HFFc6 (cell line): ENCODE data around the gene ICAM1. TPM values are rescaled to one million over a fixed set of nuclear protein-coding genes. Genes with fewer than 3 reads are reported as not detected.
A peak's percentile ranks its signal among the peaks of the same experiment; 100 is the strongest.

Experiments
- DNase-seq: peaks from one replicate; pipeline ENCODE4 v3.0.0-alpha.2; 2018
- H3K27ac Mint-ChIP-seq: 2 replicates; pipeline ENCODE4 v1.8.0; 2020; ENCODE audit warnings: mild to moderate bottlenecking, mixed read lengths
- H3K27me3 Mint-ChIP-seq: 2 replicates; pipeline ENCODE4 v1.8.0; 2021; ENCODE audit warnings: mild to moderate bottlenecking, moderate library complexity, mixed read lengths; ENCODE audit not compliant: insufficient read depth
- H3K36me3 Mint-ChIP-seq: 2 replicates; pipeline ENCODE4 v1.8.0; 2021; ENCODE audit warnings: low read depth, mixed read lengths
- H3K4me1 Mint-ChIP-seq: 2 replicates; pipeline ENCODE4 v1.8.0; 2020; ENCODE audit warnings: low read depth, mixed read lengths
- H3K4me3 Mint-ChIP-seq: 2 replicates; pipeline ENCODE4 v1.8.0; 2020; ENCODE audit warnings: mild to moderate bottlenecking, moderate library complexity, mixed read lengths
- H3K9me3 Mint-ChIP-seq: 2 replicates; pipeline ENCODE4 v1.8.0; 2020; ENCODE audit warnings: mild to moderate bottlenecking, mixed read lengths
- CTCF ChIP-seq: fragments of 200-600 bp; sonication (generic); IDR thresholded peaks from 2 replicates; pipeline ENCODE4 v1.5.0; 2021; ENCODE audit warnings: antibody characterized with exemption, mild to moderate bottlenecking
- total RNA-seq, 6 experiments: library from RNA; stranded (reverse); fragmentation: NEBNext Ultra II Directional; extraction: Animal tissue kit (Norgen Biotek cat#: 25700); gene quantifications; 2 replicates in 1 of 6; 3 replicates in 5 of 6; pipeline ENCODE4 v1.2.3, GENCODE V29; 2021

ICAM1 gene
- total RNA-seq, 6 experiments from 2014 or later, result 5.0 to 10.1 (median 8.5) TPM

- Mint-ChIP-seq H3K27ac (peak overlapping the region; percentile 96), H3K4me1 (peaks cover 35% of the 10 kb centered on the region), H3K36me3 (peaks cover 16% of the 10 kb centered on the region), H3K4me3 (peak overlapping the region; percentile 91), H3K27me3 (peaks cover 8% of the 10 kb centered on the region), H3K9me3 (no peaks in the 10 kb centered on the region; the same call in 1 of the 2 replicates)
- peak; percentile 63 for DNase-seq
- TF ChIP-seq CTCF, result no peak
These were observed 17.8 kb downstream of the ICAM1 start for GRCh38 chr19:10288662-10289166.

GRCh38 chr19:10289167-10289835, 18.4 kb downstream of the ICAM1 start:
- Mint-ChIP-seq H3K27me3 (peaks cover 8% of the 10 kb centered on the region), H3K4me3 (peak overlapping the region; percentile 91), H3K36me3 (peaks cover 16% of the 10 kb centered on the region), H3K27ac (peak overlapping the region; percentile 96), H3K9me3 (no peaks in the 10 kb centered on the region; the same call in 1 of the 2 replicates), H3K4me1 (peaks cover 35% of the 10 kb centered on the region)
- no peak for TF ChIP-seq CTCF
- peak; percentile 78 for DNase-seq

- DNase-seq, result peak; percentile 49
- H3K27me3 Mint-ChIP-seq, result peaks cover 8% of the 10 kb centered on the region
- H3K9me3 Mint-ChIP-seq, result no peaks in the 10 kb centered on the region; the same call in 1 of the 2 replicates
- H3K36me3 Mint-ChIP-seq, result peaks cover 16% of the 10 kb centered on the region
- peak within 1 kb of the TSS; percentile 91 for H3K4me3 Mint-ChIP-seq
- peaks cover 35% of the 10 kb centered on the region for H3K4me1 Mint-ChIP-seq
- H3K27ac Mint-ChIP-seq, result peak within 1 kb of the TSS; percentile 96
- TF ChIP-seq CTCF, result no peak
These were observed 19.0 kb downstream of the ICAM1 start, which contains the start of gene ICAM5 for GRCh38 chr19:10289836-10290356. ICAM5 (plus strand) TSS chr19:10289952; CDS start chr19:10290044, 92 bp downstream.

- peak; percentile 19 for DNase-seq
- Mint-ChIP-seq H3K27ac (peak overlapping the region; percentile 96), H3K4me3 (peak overlapping the region; percentile 91), H3K9me3 (no peaks in the 10 kb centered on the region; the same call in 1 of the 2 replicates), H3K36me3 (peaks cover 11% of the 10 kb centered on the region), H3K27me3 (peaks cover 8% of the 10 kb centered on the region), H3K4me1 (peaks cover 35% of the 10 kb centered on the region)
- TF ChIP-seq CTCF, result no peak
These were observed 19.5 kb downstream of the ICAM1 start for GRCh38 chr19:10290357-10290875.

- Mint-ChIP-seq H3K4me3 (peak overlapping the region; percentile 91), H3K4me1 (peaks cover 35% of the 10 kb centered on the region), H3K27me3 (peaks cover 8% of the 10 kb centered on the region), H3K9me3 (no peaks in the 10 kb centered on the region; the same call in 1 of the 2 replicates), H3K27ac (peak overlapping the region; percentile 96; the same call in 1 of the 2 replicates), H3K36me3 (peaks cover 10% of the 10 kb centered on the region)
- TF ChIP-seq CTCF, result no peak
- DNase-seq, result peak; percentile 52
These were observed 20.1 kb downstream of the ICAM1 start for GRCh38 chr19:10290876-10291553.
